Medulla oblongata (tissue), 1 donor: Measurements from ENCODE around the gene ATPAF1.
"Not testable (repeated sequence)": the region's sequence is repeated elsewhere in the genome, so short reads cannot be mapped to it uniquely, and the experiment has no call there.

Source experiments
- DNase-seq: peaks from one replicate; pipeline ENCODE4 v3.0.0-alpha.2; 2015; ENCODE audit errors: extremely low spot score

ATPAF1 gene

DNA sequence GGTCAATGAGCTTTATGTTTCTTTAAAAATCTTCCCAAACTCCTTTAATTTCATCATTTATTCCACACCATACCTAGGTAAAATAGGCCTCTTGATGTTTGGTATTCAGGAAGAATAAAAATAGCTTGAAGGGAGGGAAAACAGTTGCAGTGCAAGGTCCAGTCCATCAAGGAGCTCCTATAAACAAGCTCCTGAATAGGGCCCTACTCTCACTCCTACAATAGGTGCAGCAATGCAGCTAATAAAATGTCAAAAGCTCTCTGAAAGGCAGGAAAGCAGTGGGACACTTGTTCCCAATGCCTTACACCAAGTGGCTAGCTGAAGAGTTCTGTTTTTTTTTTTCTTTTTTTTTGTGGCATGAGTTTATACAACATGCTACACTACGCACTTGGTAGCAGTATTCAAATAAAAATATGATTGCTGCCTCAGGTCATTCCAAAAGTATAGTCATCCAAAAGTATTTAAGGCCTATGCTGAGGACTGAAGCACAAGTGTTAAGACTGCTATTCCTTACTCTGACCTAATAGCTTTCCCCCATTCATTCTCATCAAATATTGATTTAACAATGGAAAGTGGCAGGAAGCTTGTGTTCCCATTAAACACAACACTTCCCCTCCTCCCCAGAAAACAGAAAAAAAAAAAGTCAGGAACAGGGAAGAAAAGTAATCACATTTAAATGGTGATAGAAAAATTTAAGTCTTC is 13.3 kb upstream of the ATPAF1 start:
- no peak for DNase-seq

DNA sequence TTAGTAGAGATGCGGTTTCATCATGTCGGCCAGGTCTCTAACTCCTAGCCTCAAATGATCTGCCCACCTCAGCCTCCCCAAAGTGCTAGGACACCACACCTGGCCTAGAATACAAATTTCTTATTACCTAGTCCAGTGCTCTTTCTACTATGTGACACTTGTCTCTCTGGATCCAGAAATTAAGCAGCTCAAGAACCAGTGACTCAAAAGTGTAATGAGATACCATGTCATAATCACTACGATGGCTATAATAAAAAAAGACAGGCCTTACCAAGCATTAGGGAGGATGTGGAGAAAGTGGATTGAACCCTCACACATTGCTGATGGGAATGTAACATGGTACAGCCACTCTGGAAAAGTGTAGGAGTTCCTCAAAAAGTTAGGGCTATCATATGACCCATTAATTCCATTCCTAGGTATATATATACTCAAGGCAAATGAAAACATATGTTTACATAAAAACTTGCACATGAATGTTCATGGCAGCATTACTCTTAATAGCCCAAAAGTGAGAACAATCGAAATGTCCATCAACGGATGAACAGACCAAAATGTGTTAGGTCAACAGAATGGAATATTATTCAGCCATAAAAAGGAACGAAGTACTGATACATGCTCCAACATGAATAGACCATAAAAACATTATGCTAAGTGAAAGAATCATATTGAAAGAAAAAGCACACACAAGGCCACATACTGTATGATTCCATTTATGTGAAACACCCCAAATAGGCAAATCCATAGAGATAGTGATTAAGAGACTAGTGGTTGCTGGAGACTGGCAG is 11.8 kb upstream of the ATPAF1 start:
- DNase-seq: no peak

DNA sequence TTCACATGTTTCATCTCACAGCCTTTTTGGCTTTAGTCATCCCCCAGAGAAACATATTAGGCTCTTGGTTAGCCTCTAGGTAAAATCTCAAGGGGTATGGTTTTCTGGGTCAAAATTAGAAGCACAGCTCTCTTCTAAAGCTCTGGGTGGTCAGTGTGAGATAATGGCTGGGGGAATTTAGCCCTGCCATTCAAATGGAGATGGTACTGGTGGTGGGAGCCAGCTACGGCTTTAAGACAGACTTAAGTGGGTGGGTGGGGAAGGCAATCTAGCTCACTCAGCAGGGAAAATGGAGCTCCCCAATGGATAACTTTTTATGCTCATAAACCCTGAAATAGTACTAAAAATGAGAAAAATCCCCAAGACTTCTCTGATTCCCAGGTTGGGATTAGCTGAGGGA is 9.2 kb upstream of the ATPAF1 start:
- no peak for DNase-seq

DNA sequence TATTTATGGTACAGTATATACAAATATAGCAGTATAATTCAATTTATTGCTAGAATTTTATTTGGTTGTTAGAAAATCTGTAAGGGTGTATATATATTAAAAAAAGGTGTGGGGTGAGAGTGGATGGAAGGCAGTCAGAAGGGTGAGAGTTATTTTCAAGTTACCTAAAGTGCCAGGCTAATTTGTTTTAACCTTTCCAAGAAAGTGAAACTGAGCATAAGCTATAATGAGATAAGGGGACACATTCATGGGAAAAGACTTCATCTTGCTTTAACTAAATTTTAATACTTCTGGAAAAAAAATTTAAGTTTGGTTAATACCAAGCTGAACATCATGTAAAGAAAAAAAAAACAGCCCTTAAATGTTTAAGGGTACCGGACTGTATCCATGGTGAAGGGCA is 8.4 kb upstream of the ATPAF1 start:
- DNase-seq: no peak

DNA sequence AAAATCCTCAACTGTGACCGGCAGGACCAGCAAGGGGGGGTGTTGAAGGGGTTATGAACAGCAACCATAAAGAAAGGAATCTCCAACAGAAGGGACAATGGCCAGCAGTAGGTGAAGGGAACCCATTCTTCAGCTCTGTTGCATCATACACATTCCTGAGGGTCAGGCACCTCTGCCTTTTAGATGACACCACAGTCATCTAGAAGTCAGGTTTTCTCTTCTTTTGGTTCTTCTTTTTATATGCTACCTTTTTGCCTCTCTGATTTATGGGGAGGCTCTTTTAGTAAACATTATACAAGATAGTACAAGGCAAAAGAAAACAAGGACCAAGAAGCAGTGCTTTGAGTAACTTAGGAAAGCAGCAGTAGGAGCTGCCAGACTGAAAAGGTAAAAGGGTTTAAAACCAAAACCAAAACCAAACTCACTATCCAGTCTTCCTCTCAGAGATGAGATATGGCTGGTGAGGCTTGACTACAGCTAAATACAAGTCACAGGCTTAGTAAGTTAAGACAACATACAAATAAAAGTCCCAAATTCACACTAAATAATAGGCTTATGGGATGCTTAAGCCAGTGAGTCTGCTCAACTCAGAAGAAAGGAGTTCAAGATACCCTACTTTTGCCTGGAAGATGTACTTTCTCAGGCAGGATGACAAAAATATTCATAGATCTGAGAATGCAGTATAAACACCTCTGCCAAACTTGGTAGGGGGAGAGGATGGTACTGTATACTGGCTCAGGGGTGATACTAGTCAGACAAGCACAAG is 7.6 kb upstream of the ATPAF1 start:
- DNase-seq: no peak

DNA sequence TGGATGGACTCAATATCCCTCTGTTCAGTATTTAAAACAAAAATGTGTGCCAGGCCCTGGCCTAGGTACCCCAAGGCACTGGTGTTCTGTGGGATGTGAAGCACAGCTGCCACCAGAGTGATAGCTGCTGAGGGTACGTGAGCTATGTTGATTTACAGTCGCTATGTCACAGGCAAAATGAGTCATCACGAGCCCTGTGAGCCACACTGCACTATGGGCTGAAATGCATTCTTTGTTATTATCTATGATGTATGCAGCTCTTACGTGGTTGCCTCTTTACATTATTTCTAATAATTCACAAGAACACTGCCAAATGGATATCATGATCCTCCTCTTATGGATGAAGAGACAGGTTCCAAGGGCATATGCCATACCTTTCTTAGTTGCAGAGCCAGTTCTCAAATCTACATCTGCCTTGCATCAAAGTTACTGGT is 5.6 kb upstream of the ATPAF1 start:
- DNase-seq: no peak

DNA sequence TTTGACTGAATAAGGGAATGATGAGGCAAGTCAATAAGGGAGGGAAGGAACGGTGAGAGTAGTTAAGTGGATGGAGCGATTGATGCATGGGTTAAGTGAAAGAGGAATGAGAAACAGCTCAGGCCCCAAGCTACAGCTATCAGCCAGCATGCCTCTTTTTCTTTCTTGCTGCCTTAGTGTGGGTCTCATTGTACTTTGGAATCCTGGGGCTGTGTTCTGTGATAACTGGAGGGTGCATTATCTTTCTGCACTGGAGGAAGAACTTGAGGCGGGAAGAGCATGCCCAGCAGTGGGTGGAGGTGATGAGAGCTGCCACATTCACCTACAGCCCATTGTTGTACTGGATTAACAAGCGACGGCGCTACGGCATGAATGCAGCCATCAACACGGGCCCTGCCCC is 4.5 kb upstream of the ATPAF1 start:
- no peak for DNase-seq

DNA sequence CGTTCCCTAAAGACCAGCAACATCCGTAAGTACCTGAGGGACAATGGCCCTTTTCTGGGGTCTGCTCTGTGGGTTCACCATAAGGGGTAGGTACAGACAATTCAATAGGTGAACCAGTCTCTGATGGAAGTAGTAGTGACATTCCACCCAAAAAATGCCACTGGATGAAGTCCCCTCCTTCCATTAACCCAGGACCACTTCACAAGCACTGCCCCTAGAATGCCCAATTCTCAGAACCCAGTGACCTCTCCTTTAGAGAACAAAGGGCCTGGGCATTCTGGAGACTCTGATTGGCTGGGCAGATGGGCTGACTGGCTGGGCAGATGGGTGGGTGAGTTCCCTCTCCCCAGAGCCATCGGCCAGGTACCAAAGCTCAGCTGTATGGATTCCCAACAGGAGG is 3.4 kb upstream of the ATPAF1 start, which contains the start of gene TEX38:
Gene TEX38, plus strand, starts transcription at position 301 of the 400 bp plus-strand sequence. Its CDS starts 81 bp downstream, at position 382.
- DNase-seq: no peak

DNA sequence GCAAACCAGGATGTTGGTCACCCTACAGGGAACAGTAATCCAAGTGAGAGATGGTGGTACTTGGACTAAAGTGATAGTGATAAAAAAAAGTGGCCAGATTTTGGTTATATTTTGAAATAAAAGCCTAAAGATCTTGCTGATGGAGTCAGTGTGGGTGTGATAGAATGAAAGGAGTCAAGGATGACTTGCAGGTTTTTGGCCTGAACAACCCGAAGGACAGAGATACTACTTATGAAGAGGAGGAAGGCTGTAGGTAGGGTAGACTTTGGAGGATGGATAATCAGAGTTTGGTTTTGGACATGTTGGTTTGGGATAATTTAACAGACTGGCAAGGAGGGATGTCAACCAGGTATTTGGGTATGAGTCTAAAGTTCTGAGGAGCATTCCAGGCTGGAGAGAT is 2.0 kb upstream of the ATPAF1 start:
- no peak for DNase-seq

DNA sequence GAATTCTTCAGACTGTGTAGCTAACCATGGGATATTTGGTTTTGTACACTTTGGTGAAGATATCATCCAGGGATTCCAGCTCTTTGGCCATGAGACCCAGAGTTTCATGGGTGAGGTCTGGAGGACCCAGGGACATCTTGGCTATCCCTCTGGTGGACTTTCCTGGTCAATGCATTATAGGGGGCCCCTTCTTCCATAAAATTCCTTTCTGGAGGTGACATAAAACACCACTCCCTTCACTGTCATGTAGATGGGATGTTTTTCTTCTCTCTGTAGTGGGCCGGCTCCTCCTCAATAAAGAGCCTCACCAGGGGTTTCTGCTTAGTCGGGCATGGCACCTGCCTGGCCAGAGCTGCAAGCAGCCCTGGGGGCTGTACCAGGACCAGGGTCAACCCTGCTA is 2.2 kb downstream of the ATPAF1 start:
- no peak for DNase-seq

DNA sequence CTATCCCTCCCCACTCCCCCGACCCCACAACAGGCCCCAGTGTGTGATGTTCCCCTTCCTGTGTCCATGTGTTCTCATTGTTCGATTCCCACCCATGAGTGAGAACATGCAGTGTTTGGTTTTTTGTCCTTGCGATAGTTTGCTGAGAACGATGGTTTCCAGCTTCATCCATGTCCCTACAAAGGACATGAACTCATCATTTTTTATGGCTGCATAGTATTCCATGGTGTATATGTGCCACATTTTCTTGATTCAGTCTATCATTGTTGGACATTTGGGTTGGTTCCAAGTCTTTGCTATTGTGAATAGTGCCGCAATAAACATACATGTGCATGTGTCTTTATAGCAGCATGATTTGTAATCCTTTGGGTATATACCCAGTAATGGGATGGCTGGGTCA is 5.2 kb downstream of the ATPAF1 start:
- not testable (repeated sequence) for DNase-seq

DNA sequence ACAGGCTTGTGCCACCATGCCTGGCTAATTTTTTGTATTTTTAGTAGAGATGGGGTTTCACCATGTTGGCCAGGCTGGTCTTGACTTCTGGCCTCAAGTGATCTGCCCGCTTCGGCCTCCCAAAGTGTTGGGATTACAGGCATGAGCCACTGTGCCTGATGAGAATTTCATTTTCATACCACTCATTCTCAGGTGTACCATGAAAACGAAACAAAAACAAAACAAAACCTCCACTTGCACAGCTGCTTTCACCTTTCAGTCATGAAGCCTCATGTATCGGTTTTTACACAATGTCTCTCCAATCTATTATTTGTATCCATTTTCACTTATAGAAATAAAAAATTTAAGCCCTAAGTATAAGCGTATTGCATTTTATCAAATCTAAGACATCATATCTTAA is 8.0 kb downstream of the ATPAF1 start:
- DNase-seq: not testable (repeated sequence)

DNA sequence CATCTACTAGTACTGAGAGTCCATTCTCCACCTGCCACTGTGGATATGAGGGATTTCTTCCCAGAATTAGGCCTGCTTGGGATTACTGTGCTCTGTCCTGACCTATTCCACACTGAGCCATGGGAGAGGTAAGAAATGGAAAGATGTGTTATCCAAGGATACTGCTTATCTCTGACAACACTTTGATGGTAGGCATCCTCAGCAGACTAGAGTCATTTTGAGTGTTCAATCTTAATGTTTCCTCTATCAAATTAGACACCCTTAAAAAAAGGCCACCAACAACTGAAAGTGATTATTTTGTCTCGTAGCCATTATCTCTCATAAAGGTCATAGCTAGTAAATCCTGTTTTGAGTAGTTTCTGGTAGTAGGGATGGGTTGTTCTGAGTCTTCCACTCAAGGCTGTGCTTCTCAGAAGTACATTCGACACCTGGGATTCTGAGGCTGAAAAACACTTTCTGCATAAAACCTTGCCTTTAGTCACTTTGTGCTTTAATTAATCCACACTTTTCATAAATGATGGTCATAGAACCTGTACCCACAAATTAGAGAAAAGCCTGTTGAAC is 8.8 kb downstream of the ATPAF1 start:
- no peak for DNase-seq

DNA sequence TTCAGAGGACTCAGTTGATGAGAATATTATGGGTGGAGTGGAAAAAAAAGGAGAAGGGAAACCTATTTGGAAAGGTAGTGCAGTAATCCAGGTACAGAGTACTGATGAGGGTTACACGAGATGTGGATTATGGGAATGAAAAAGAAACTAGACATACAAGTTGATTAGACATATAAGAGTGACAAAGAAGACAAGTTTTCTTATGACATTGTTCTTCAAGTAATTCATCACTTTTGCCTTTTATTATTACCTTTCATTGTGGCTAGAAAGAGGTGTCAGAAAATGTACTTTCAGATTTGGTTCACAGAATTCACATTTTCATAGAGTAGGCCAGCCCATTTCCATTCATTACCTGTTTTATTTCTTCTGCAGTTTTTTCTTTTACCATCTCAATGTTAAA is 10.4 kb downstream of the ATPAF1 start:
- no peak for DNase-seq

DNA sequence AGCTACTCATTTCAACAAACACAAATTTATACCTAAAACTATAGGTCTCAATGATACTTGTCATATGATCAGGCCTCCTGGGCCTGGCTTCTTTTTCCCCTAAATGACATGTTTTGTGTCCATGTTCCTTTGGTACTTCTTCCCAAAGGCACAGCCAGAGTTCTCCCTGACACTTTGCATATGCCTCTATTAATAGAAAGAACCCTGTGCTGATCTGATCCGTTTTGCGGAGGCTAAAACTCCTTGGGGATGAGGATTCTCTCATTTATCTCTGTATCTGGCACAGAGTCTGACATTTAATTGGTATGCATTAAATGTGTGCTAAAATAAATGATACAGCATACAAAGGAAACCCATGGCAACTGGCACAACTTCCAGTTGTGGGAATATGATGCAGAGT is 11.5 kb downstream of the ATPAF1 start:
- DNase-seq: no peak

DNA sequence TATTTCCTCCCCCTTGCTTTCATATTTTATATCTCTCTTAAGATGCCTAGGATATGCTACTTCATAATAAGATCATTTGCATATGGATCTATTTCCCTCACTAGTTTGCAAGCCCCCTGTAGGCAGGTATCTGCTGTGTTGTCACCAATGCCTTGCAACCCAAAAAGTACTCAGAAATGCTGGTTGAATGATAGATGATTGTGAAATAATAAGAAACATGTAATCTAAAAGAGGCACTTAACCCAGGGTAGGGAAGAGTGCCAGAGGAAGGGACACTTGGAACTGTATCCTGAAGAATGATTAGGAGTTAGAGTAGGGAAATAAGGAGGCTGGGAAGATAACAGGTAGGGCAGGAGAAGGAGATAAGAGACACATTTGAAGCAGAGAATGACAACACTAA is 12.3 kb downstream of the ATPAF1 start:
- DNase-seq: no peak

DNA sequence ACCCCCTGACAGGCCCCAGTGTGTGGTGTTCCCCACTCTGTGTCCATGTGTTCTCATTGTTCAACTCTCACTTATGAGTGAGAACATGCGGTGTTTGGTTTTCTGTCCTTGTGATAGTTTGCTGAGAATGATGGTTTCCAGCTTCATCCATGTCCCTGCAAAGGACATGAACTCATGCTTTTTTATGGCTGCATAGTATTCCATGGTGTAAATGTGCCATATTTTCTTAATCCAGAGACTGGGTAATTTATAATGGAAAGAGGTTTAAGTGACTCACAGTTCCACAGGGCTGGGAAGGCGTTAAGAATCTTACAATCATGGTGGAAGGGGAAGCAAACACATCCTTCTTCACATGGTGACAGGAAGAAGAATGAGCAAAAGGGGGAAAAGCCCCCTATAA is 13.5 kb downstream of the ATPAF1 start:
- not testable (repeated sequence) for DNase-seq

DNA sequence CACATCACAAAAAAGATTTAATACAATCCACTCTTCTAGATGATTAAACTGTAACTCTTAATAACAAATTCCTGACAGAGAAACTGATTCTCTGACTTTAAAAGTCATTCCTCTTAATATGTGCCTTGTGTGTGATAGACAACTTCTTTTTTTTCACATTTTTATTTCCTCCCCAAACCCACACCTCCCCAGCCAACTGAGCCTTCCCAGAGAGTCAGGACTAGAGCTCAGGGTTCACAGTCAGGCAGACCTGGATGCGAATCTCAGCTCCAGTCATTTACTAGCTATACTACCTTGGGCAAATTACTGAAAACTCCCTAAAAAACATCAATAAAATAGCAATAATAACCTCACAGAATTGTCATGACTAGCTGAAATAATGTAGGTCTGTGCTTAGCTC is 14.2 kb downstream of the ATPAF1 start:
- no peak for DNase-seq

DNA sequence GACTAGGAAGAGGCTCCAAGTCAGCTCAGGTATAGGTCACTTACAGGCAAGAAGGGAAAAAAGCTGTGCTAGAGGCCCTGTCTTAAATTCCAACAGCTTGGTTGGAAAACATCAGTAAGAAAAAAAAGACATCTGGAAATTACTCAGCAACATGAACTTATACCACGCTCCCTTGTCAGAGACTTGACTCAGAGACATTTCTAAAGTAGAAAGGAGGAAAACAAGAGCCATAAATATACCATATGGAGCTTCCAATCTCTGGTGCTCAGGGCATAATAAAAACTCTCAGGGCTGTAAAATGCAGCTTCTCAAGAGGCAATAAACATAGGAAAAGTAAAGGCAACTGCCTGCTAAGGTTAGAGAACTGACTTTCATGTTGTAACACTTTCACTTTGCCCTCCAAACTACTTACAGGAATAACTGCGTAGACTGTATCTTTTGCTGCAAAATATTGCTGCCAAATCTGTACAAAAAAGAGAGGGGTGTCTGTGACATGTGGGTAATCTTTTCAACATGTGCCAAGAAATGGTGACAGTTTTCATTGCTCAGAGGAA is 14.7 kb downstream of the ATPAF1 start:
- no peak for DNase-seq

DNA sequence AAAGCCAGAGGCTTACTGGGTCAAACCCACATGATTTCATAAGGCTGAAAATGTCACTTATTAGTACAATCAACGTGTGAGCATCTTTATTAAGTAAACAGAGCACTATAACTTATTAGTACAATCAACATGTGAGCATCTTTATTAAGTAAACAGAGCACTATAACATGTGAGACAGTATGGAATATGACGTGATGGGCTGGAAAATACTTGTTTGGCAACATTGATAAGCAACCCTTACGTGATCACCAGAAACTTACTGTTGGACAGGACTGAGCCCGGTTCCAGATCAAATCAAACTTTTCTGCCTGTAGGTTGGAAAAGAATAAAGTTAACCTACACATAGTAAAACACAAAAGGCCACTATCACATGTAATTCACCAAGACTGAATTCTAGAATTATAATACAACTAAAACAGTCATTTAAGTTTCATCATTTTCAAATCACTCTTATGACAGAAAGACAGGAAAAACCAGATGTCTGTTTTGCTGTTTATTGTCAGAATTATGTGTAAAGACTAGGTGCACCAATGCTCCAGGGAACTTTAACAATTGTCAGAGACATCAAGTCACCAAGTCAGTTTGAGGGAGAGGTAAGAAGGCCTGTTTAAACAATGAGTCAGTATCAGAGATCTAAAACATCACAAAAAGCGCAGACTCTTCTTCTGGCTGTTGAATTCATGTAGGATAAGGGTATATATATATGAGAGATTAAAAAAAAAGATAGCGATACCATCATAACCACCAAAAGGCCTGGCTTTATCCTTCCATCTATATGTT is 15.7 kb downstream of the ATPAF1 start:
- no peak for DNase-seq

DNA sequence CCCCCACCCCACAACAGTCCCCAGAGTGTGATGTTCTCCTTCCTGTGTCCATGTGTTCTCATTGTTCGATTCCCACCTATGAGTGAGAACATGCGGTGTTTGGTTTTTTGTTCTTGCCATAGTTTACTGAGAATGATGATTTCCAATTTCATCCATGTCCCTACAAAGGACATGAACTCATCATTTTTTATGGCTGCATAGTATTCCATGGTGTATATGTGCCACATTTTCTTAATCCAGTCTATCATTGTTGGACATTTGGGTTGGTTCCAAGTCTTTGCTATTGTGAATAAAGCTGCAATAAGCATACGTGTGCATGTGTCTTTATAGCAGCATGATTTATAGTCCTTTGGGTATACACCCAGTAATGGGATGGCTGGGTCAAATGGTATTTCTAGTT is 17.0 kb downstream of the ATPAF1 start:
- DNase-seq: not testable (repeated sequence)
